HG03139 (cell line): ENCODE data around the gene NLRP6.
"Not testable (repeated sequence)": the region's sequence is repeated elsewhere in the genome, so short reads cannot be mapped to it uniquely, and the experiment has no call there.

ENCODE experiments used
- ATAC-seq: cut with Tn5 transposase; IDR thresholded peaks from one replicate; pipeline ENCODE4 v1.9.1; 2021; ENCODE audit not compliant: unreplicated experiment

Gene NLRP6

GRCh38 chr11:306645-307371, 28.6 kb downstream of the NLRP6 start:
- ATAC-seq = no peak

GRCh38 chr11:307766-308708, 29.8 kb downstream of the NLRP6 start, which contains the start of gene IFITM2:
IFITM2 (plus strand) TSS chr11:307816; CDS start chr11:308193, 377 bp downstream.
- ATAC-seq = not testable (repeated sequence)

- ATAC-seq = not testable (repeated sequence)
Measured at GRCh38 chr11:308740-309665, 30.8 kb downstream of the NLRP6 start.

- not testable (repeated sequence) for ATAC-seq
Measured at GRCh38 chr11:309979-310572, 31.9 kb downstream of the NLRP6 start.

GRCh38 chr11:311013-311748, 33.0 kb downstream of the NLRP6 start:
- not testable (repeated sequence) for ATAC-seq

GRCh38 chr11:312092-312816, 34.0 kb downstream of the NLRP6 start:
- no peak for ATAC-seq

GRCh38 chr11:313304-313786, 35.1 kb downstream of the NLRP6 start:
- no peak for ATAC-seq

- ATAC-seq = no peak
Measured at GRCh38 chr11:313787-314553, 35.8 kb downstream of the NLRP6 start, which contains the start of gene IFITM1. IFITM1 (plus strand) TSS chr11:314040; CDS start chr11:314171, 131 bp downstream.

GRCh38 chr11:314554-314875, 36.3 kb downstream of the NLRP6 start:
- not testable (repeated sequence) for ATAC-seq

- no peak for ATAC-seq
Measured at GRCh38 chr11:315051-315481, 36.9 kb downstream of the NLRP6 start.

- ATAC-seq = no peak
Measured at GRCh38 chr11:315516-315994, 37.3 kb downstream of the NLRP6 start.

GRCh38 chr11:316031-316701, 38.0 kb downstream of the NLRP6 start:
- ATAC-seq = no peak

GRCh38 chr11:316891-317301, 38.7 kb downstream of the NLRP6 start:
- ATAC-seq = no peak

GRCh38 chr11:317668-318404, 39.6 kb downstream of the NLRP6 start:
- ATAC-seq = not testable (repeated sequence)

GRCh38 chr11:318405-319120, 40.4 kb downstream of the NLRP6 start:
- ATAC-seq = peak; percentile 35
